KMS-11 (cell line): ENCODE measurements around the gene OR10G7.

ENCODE experiments used
- H2AFZ ChIP-seq: fragments of 200-600 bp; sonication (generic); 2 replicates; pipeline ENCODE4 v1.6.1; 2016; ENCODE audit warnings: antibody characterized with exemption, mixed run types, low read depth
- H3K27ac ChIP-seq: fragments of 200-600 bp; sonication (generic); 2 replicates; pipeline ENCODE4 v1.6.1; 2016; ENCODE audit warnings: mild to moderate bottlenecking, mixed run types
- H3K27me3 ChIP-seq: fragments of 200-600 bp; sonication (generic); 2 replicates; pipeline ENCODE4 v1.6.1; 2017; ENCODE audit warnings: mild to moderate bottlenecking, low read depth, mixed run types, moderate library complexity; ENCODE audit not compliant: insufficient read depth
- H3K36me3 ChIP-seq: fragments of 200-600 bp; sonication (generic); 2 replicates; pipeline ENCODE4 v1.6.1; 2017; ENCODE audit warnings: mild to moderate bottlenecking, mixed run types; ENCODE audit not compliant: insufficient read depth
- H3K4me1 ChIP-seq: fragments of 200-600 bp; sonication (generic); 2 replicates; pipeline ENCODE4 v1.6.1; 2016; ENCODE audit warnings: mild to moderate bottlenecking, low read depth, mixed run types; ENCODE audit not compliant: poor library complexity, severe bottlenecking
- H3K4me2 ChIP-seq: fragments of 200-600 bp; sonication (generic); 2 replicates; pipeline ENCODE4 v1.7.0; 2016; ENCODE audit warnings: mild to moderate bottlenecking, mixed run types
- H3K4me3 ChIP-seq: fragments of 200-600 bp; sonication (generic); IDR thresholded peaks from 2 replicates; pipeline ENCODE4 v1.6.1; 2017; ENCODE audit warnings: low read depth, low read length, mixed read lengths; ENCODE audit not compliant: insufficient read depth
- H3K79me2 ChIP-seq: fragments of 200-600 bp; sonication (generic); 2 replicates; pipeline ENCODE4 v1.6.1; 2016; ENCODE audit warnings: low read depth, mixed run types; ENCODE audit not compliant: insufficient read depth
- H3K9ac ChIP-seq: fragments of 200-600 bp; sonication (generic); 2 replicates; pipeline ENCODE4 v1.6.1; 2016; ENCODE audit warnings: mild to moderate bottlenecking, mixed run types
- H4K20me1 ChIP-seq: fragments of 200-600 bp; sonication (generic); 2 replicates; pipeline ENCODE4 v1.6.1; 2016; ENCODE audit warnings: mild to moderate bottlenecking, mixed run types; ENCODE audit not compliant: insufficient read depth
- CTCF ChIP-seq: fragments of 200-600 bp; sonication (generic); conservative IDR thresholded peaks from 2 replicates; pipeline ENCODE4 v1.6.1; 2017; ENCODE audit warnings: low read depth, mild to moderate bottlenecking, antibody characterized with exemption, low read length, moderate library complexity, mixed read lengths

The OR10G7 gene

GRCh38 chr11:124041254-124041653 is at the start of gene OR10G7:
Gene OR10G7, minus strand, starts transcription at chr11:124041325. Its CDS starts 2,324 bp downstream, at chr11:124039001.
- Histone ChIP-seq H3K79me2 (no peaks in the 10 kb centered on the region), H2AFZ (no peak within 1 kb of the TSS), H3K4me2 (no peak within 1 kb of the TSS), H3K4me3 (no peak within 1 kb of the TSS), H3K27me3 (no peaks in the 10 kb centered on the region), H3K4me1 (no peaks in the 10 kb centered on the region), H3K9ac (no peak within 1 kb of the TSS), H3K36me3 (no peaks in the 10 kb centered on the region), H3K27ac (no peak within 1 kb of the TSS), H4K20me1 (no peaks in the 10 kb centered on the region)
- TF ChIP-seq CTCF = no peak

GRCh38 chr11:124085997-124086846 is 45.1 kb upstream of the OR10G7 start:
- H3K36me3 ChIP-seq = no peaks in the 10 kb centered on the region
- no peaks in the 10 kb centered on the region for H3K27me3 ChIP-seq
- no peak overlapping the region for H2AFZ ChIP-seq
- TF ChIP-seq CTCF = no peak
- no peaks in the 10 kb centered on the region for H3K4me1 ChIP-seq
- no peaks in the 10 kb centered on the region for H4K20me1 ChIP-seq
- no peak overlapping the region for H3K4me2 ChIP-seq
- H3K27ac ChIP-seq = no peak overlapping the region
- no peak overlapping the region for H3K9ac ChIP-seq
- no peak overlapping the region for H3K4me3 ChIP-seq
- H3K79me2 ChIP-seq = no peaks in the 10 kb centered on the region

GRCh38 chr11:124085583-124085982 is 44.5 kb upstream of the OR10G7 start:
- no peaks in the 10 kb centered on the region for H3K79me2 ChIP-seq
- H3K4me2 ChIP-seq = no peak overlapping the region
- no peaks in the 10 kb centered on the region for H3K36me3 ChIP-seq
- no peak for TF ChIP-seq CTCF
- no peaks in the 10 kb centered on the region for H3K4me1 ChIP-seq
- no peak overlapping the region for H3K9ac ChIP-seq
- no peak overlapping the region for H3K4me3 ChIP-seq
- no peak overlapping the region for H3K27ac ChIP-seq
- no peaks in the 10 kb centered on the region for H4K20me1 ChIP-seq
- no peaks in the 10 kb centered on the region for H3K27me3 ChIP-seq
- no peak overlapping the region for H2AFZ ChIP-seq

- Histone ChIP-seq H3K9ac (no peak overlapping the region), H3K27me3 (no peaks in the 10 kb centered on the region), H3K79me2 (no peaks in the 10 kb centered on the region), H3K4me1 (no peaks in the 10 kb centered on the region), H3K4me3 (no peak overlapping the region), H2AFZ (no peak overlapping the region), H3K36me3 (no peaks in the 10 kb centered on the region), H3K4me2 (no peak overlapping the region), H4K20me1 (no peaks in the 10 kb centered on the region), H3K27ac (no peak overlapping the region)
- no peak for TF ChIP-seq CTCF
Measured at GRCh38 chr11:124082371-124082770, 41.2 kb upstream of the OR10G7 start.
